GM10248 (cell line): ENCODE results near the gene PTPRN2.

ENCODE experiments used
- CTCF ChIA-PET: fragments of 300-600 bp; sonication (Branson Sonifier 250); formaldehyde crosslinking; extraction: SDS; loops from one replicate; lab custom pipeline; 2021; ENCODE audit warnings: antibody characterized with exemption; lab: Yijun Ruan, JAX
- POLR2A ChIA-PET: fragments of 350-650 bp; sonication (Branson Sonifier 250); formaldehyde crosslinking; extraction: SDS; loops from one replicate; lab custom pipeline; 2020; ENCODE audit warnings: antibody characterized with exemption; lab: Yijun Ruan, JAX
- DNase-seq: peaks from one replicate; pipeline ENCODE4 v3.0.0; 2012; ENCODE audit errors: extremely low spot score
- CTCF ChIP-seq: IDR thresholded peaks from 2 replicates; pipeline ENCODE4 v1.5.1; 2012; ENCODE audit warnings: mild to moderate bottlenecking, low read depth; ENCODE audit errors: extremely low read depth, missing control alignments, control extremely low read depth

Gene PTPRN2

DNA sequence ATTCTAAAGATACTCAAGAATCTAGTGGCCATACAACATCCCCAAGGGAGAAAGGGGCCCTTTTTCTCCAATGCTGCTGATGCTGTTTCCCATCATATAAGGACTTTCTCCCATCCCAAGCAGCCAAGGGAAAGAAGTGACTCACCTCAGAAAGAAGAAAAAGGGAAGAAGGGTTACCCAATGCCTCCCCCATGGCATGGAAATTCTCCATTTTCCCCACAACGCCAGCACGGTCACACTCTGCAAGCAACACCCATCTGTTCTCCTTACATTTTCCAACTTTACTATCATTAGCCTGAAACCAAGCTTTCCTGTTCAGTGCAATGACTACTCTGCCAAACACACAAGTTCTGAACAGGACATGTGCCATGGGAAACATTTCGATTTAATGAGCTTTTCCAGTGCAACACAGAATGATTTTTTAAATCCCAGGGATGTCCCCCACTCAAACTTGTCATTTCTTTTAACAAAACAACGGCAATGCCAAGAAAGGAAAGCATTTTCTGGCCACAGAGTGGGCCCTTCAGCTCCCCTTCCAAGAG is 67.9 kb downstream of the PTPRN2 start:
- no peak for DNase-seq
- no peak for TF ChIP-seq CTCF
- CTCF ChIA-PET: no interaction called here
- POLR2A ChIA-PET: no interaction called here

GRCh38 chr7:158518980-158519632 is 68.5 kb downstream of the PTPRN2 start:
- TF ChIP-seq CTCF: no peak
- CTCF ChIA-PET: no interaction called here
- POLR2A ChIA-PET: no interaction called here
- no peak for DNase-seq

DNA sequence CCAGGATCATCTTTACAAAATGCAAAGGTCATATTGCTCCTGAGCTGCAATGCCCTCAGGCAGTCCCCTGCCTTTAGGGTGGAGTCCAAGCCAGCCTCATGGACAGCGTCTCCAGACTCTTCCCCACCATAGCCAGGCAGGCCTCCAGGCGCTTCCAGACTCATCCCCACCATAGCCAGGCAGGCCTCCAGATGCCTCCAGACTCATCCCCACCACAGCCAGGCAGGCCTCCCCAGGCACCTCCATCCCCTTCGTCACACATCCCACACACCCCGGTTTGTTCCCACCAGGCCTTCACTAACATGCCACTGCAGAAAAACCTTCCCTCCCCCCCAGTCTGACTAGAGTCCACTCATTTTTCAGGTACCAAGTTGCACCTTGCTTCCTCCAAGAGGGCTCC is 70.1 kb downstream of the PTPRN2 start:
- no peak for DNase-seq
- TF ChIP-seq CTCF: no peak
- ChIA-PET POLR2A (no interaction called here), CTCF (no interaction called here)

DNA sequence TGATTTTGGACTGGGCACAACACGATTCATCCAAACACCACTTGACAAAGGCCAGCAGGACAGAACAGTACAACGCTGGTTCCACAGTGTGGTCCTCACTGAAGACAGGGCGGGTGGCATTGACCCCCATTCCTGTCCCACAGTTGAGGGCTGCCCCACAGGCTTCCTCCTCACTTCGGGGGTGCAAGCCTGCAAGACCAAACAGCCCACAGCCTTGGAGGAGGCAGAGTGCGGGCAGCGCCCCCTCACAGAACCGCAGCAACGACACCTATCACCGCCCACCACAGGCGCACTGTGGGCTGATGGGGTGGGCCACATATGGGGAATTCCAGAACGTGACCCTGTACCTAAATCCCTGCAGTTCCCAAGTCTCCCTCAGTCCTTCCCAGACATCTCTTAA is 70.6 kb downstream of the PTPRN2 start:
- no peak for TF ChIP-seq CTCF
- ChIA-PET POLR2A (no interaction called here), CTCF (no interaction called here)
- no peak for DNase-seq

DNA sequence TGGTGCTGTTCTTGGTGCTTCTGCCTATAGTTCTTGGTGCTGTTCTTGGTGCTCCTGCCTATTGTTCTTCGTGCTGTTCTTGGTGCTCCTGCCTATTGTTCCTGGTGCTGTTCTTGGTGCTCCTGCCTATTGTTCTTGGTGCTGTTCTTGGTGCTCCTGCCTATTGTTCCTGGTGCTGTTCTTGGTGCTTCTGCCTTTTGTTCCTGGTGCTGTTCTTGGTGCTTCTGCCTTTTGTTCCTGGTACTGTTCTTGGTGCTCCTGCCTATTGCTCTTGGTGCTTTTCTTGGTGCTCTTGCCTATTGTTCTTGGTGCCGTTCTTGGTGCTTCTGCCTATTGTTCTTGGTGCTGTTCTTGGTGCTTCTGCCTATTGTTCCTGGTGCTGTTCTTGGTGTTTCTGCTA is 71.1 kb downstream of the PTPRN2 start:
- no peak for TF ChIP-seq CTCF
- CTCF ChIA-PET: no interaction called here
- DNase-seq: no peak
- POLR2A ChIA-PET: no interaction called here

GRCh38 chr7:158512869-158513268 is 74.8 kb downstream of the PTPRN2 start:
- DNase-seq: no peak
- CTCF ChIA-PET: no interaction called here
- TF ChIP-seq CTCF: no peak
- POLR2A ChIA-PET: no interaction called here

DNA sequence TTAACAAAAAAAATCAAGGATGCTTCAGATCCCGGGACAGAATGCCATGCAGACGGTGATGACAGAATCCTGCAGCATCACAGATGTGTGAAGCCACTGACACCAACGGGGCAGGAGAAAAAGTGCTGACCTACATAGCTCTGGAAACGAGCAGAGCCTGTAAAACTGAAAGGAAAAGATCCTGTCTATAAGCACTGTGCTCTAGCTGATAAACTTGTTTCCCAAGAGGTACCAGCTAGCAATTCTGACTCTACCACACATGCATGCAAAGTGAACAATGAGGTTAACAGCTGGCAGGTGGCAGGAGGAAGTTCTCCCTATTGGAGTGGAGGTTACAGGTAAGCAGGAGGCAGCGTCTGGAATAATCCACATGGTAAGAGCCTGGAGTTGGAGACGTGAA is 75.6 kb downstream of the PTPRN2 start:
- POLR2A ChIA-PET: no interaction called here
- CTCF ChIA-PET: no interaction called here
- TF ChIP-seq CTCF: no peak

More for the DNA sequence above, 75.6 kb downstream of the PTPRN2 start:
- DNase-seq: no peak
